Mesothelial cell of epicardium (in vitro differentiated cells): ENCODE results near the gene BNIP2. TPM values are rescaled to one million over a fixed set of nuclear protein-coding genes. Genes with fewer than 3 reads are reported as not detected.

Experiments used
- DNase-seq, 2 experiments: peaks; one replicate each; pipeline ENCODE4 v3.0.0; 2021; ENCODE audit warnings: low spot score in 2 of 2; ENCODE audit not compliant: unreplicated experiment in 2 of 2
- H3K27ac Mint-ChIP-seq: 2 replicates; pipeline ENCODE4 v1.8.0; 2021; ENCODE audit warnings: mixed read lengths
- H3K27me3 Mint-ChIP-seq: 2 replicates; pipeline ENCODE4 v1.8.0; 2021; ENCODE audit warnings: low read depth, mixed read lengths
- H3K36me3 Mint-ChIP-seq: 2 replicates; pipeline ENCODE4 v1.8.0; 2021; ENCODE audit warnings: mixed read lengths
- H3K4me1 Mint-ChIP-seq: 2 replicates; pipeline ENCODE4 v1.8.0; 2021; ENCODE audit warnings: mixed read lengths
- H3K4me3 Mint-ChIP-seq: 2 replicates; pipeline ENCODE4 v1.8.0; 2021; ENCODE audit warnings: mild to moderate bottlenecking, moderate library complexity, mixed read lengths
- H3K9me3 Mint-ChIP-seq: 2 replicates; pipeline ENCODE4 v1.8.0; 2021; ENCODE audit warnings: mixed read lengths
- CTCF ChIP-seq: fragments of 200-600 bp; sonication (generic); IDR thresholded peaks from one replicate; pipeline ENCODE4 v1.5.0; 2021; ENCODE audit warnings: antibody characterized with exemption; ENCODE audit not compliant: unreplicated experiment
- total RNA-seq: library from RNA; stranded (reverse); gene quantifications from 3 replicates; pipeline ENCODE4 v1.2.1, GENCODE V29; 2021

BNIP2 gene
- total RNA-seq, 1 donor from 2014 or later: 69.6 TPM

GRCh38 chr15:59632714-59633113 lies 56.4 kb downstream of the BNIP2 start:
- no peak for TF ChIP-seq CTCF
- Mint-ChIP-seq H3K4me3 (no peak overlapping the region), H3K4me1 (no peaks in the 10 kb centered on the region), H3K9me3 (no peaks in the 10 kb centered on the region), H3K27me3 (no peaks in the 10 kb centered on the region), H3K27ac (no peak overlapping the region), H3K36me3 (peaks cover 10% of the 10 kb centered on the region)
- DNase-seq: no peak

GRCh38 chr15:59622289-59622688 lies 66.8 kb downstream of the BNIP2 start:
- Mint-ChIP-seq H3K27me3 (peaks cover 16% of the 10 kb centered on the region), H3K4me1 (peaks cover 2% of the 10 kb centered on the region), H3K4me3 (no peak overlapping the region), H3K27ac (no peak overlapping the region), H3K9me3 (no peaks in the 10 kb centered on the region), H3K36me3 (no peaks in the 10 kb centered on the region)
- no peak for TF ChIP-seq CTCF
- DNase-seq: no peak

GRCh38 chr15:59618406-59618805 lies 70.7 kb downstream of the BNIP2 start:
- Mint-ChIP-seq H3K27me3 (peaks cover 25% of the 10 kb centered on the region), H3K27ac (no peak overlapping the region), H3K4me3 (no peak overlapping the region), H3K4me1 (peaks cover 2% of the 10 kb centered on the region), H3K36me3 (no peaks in the 10 kb centered on the region), H3K9me3 (no peaks in the 10 kb centered on the region)
- no peak for TF ChIP-seq CTCF
- DNase-seq: no peak

- Mint-ChIP-seq H3K36me3 (no peaks in the 10 kb centered on the region), H3K4me3 (no peak overlapping the region), H3K4me1 (peaks cover 2% of the 10 kb centered on the region), H3K9me3 (no peaks in the 10 kb centered on the region), H3K27me3 (peaks cover 37% of the 10 kb centered on the region), H3K27ac (no peak overlapping the region)
- no peak for TF ChIP-seq CTCF
- DNase-seq: no peak
These were observed 72.7 kb downstream of the BNIP2 start for GRCh38 chr15:59616379-59616778.

- no peak for DNase-seq
- H3K9me3 Mint-ChIP-seq: no peaks in the 10 kb centered on the region
- H3K36me3 Mint-ChIP-seq: no peaks in the 10 kb centered on the region
- peaks cover 2% of the 10 kb centered on the region for H3K4me1 Mint-ChIP-seq
- peaks cover 39% of the 10 kb centered on the region for H3K27me3 Mint-ChIP-seq
- H3K4me3 Mint-ChIP-seq: no peak overlapping the region
- TF ChIP-seq CTCF: no peak
- no peak overlapping the region for H3K27ac Mint-ChIP-seq
These were observed 73.5 kb downstream of the BNIP2 start for GRCh38 chr15:59615661-59616060.

GRCh38 chr15:59614153-59614552 lies 75.0 kb downstream of the BNIP2 start:
- H3K4me3 Mint-ChIP-seq: no peak overlapping the region
- no peaks in the 10 kb centered on the region for H3K36me3 Mint-ChIP-seq
- H3K9me3 Mint-ChIP-seq: no peaks in the 10 kb centered on the region
- TF ChIP-seq CTCF: no peak
- no peak for DNase-seq
- no peaks in the 10 kb centered on the region for H3K4me1 Mint-ChIP-seq
- H3K27me3 Mint-ChIP-seq: peaks cover 39% of the 10 kb centered on the region
- H3K27ac Mint-ChIP-seq: no peak overlapping the region
